HL-60 (cell line): ENCODE data around the gene ZNF490.
"Not testable (repeated sequence)": the region's sequence is repeated elsewhere in the genome, so short reads cannot be mapped to it uniquely, and the experiment has no call there.

ENCODE experiments used
- DNase-seq, 2 experiments: peaks; one replicate each; pipeline ENCODE4 v3.0.0-alpha.2; 2010 to 2020; ENCODE audit warnings: low read depth in 1 of 2, low spot score in 1 of 2
- H3K27ac ChIP-seq: fragments of 250-450 bp; sonication (Bioruptor Pico); replicated peaks from 2 replicates; pipeline ENCODE4 v1.5.1; 2020; ENCODE audit warnings: mild to moderate bottlenecking, moderate library complexity
- H3K27me3 ChIP-seq: fragments of 250-450 bp; sonication (Bioruptor Pico); 2 replicates; pipeline ENCODE4 v1.5.1; 2021; ENCODE audit warnings: mild to moderate bottlenecking, moderate library complexity; ENCODE audit not compliant: insufficient read depth, poor library complexity, severe bottlenecking
- H3K4me3 ChIP-seq: replicated peaks from 2 replicates; pipeline ENCODE4 v1.5.1; 2011; ENCODE audit warnings: mild to moderate bottlenecking, control low read depth, low read length; ENCODE audit not compliant: insufficient read depth
- GABPA ChIP-seq: IDR thresholded peaks from 2 replicates; pipeline ENCODE4 v1.6.1; 2012; ENCODE audit warnings: low read depth
- POLR2AphosphoS5 ChIP-seq: IDR thresholded peaks from 2 replicates; pipeline ENCODE4 v1.6.1; 2012; ENCODE audit warnings: low read depth
- SPI1 ChIP-seq: IDR thresholded peaks from 2 replicates; pipeline ENCODE4 v1.6.1; 2012; ENCODE audit warnings: low read depth, mild to moderate bottlenecking, borderline replicate concordance
- TF ChIP-seq, protein P1 (sequence below): IDR thresholded peaks from 2 replicates; pipeline ENCODE4 v1.6.1; 2012; ENCODE audit warnings: low read depth; ENCODE audit not compliant: insufficient replicate concordance
- TF ChIP-seq, protein P2 (sequence below): IDR thresholded peaks from one replicate; pipeline ENCODE4 v1.5.1; 2011; ENCODE audit warnings: low read length, control low read depth, inconsistent platforms; ENCODE audit not compliant: insufficient read depth

ZNF490 gene

DNA sequence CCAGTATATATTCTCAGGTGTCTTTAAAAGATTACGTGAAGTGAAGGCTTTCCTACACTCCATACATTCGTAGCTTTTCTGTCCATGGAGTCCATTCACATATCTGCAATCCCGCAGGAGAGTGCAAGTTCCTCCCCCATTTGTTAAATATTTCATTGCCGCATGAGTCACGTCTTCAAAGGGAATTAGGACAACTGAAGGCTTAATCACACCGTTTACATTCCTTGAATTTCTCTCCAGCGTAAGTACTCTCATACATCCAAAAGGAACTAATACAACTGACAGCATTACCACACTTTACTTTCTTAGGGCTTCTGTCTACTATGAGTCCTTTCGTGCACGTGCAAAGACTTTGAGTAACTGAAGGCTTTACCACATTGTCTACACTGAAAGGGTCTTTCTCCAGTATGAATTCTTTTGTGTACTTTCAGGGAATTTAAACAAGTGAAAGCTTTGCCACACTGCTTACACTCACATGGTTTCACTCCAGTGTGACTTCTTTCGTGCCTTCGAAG, 30.4 kb downstream of the ZNF490 start:
- Histone ChIP-seq H3K27me3 (no peaks in the 10 kb centered on the region), H3K27ac (no peak overlapping the region), H3K4me3 (no peak overlapping the region)
- DNase-seq, result no peak
- TF ChIP-seq POLR2AphosphoS5 (no peak), GABPA (no peak), SPI1 (no peak)
- TF ChIP-seq, protein P1, sequence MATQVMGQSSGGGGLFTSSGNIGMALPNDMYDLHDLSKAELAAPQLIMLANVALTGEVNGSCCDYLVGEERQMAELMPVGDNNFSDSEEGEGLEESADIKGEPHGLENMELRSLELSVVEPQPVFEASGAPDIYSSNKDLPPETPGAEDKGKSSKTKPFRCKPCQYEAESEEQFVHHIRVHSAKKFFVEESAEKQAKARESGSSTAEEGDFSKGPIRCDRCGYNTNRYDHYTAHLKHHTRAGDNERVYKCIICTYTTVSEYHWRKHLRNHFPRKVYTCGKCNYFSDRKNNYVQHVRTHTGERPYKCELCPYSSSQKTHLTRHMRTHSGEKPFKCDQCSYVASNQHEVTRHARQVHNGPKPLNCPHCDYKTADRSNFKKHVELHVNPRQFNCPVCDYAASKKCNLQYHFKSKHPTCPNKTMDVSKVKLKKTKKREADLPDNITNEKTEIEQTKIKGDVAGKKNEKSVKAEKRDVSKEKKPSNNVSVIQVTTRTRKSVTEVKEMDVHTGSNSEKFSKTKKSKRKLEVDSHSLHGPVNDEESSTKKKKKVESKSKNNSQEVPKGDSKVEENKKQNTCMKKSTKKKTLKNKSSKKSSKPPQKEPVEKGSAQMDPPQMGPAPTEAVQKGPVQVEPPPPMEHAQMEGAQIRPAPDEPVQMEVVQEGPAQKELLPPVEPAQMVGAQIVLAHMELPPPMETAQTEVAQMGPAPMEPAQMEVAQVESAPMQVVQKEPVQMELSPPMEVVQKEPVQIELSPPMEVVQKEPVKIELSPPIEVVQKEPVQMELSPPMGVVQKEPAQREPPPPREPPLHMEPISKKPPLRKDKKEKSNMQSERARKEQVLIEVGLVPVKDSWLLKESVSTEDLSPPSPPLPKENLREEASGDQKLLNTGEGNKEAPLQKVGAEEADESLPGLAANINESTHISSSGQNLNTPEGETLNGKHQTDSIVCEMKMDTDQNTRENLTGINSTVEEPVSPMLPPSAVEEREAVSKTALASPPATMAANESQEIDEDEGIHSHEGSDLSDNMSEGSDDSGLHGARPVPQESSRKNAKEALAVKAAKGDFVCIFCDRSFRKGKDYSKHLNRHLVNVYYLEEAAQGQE, result no peak
- TF ChIP-seq, protein P2, sequence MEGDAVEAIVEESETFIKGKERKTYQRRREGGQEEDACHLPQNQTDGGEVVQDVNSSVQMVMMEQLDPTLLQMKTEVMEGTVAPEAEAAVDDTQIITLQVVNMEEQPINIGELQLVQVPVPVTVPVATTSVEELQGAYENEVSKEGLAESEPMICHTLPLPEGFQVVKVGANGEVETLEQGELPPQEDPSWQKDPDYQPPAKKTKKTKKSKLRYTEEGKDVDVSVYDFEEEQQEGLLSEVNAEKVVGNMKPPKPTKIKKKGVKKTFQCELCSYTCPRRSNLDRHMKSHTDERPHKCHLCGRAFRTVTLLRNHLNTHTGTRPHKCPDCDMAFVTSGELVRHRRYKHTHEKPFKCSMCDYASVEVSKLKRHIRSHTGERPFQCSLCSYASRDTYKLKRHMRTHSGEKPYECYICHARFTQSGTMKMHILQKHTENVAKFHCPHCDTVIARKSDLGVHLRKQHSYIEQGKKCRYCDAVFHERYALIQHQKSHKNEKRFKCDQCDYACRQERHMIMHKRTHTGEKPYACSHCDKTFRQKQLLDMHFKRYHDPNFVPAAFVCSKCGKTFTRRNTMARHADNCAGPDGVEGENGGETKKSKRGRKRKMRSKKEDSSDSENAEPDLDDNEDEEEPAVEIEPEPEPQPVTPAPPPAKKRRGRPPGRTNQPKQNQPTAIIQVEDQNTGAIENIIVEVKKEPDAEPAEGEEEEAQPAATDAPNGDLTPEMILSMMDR, result no peak

DNA sequence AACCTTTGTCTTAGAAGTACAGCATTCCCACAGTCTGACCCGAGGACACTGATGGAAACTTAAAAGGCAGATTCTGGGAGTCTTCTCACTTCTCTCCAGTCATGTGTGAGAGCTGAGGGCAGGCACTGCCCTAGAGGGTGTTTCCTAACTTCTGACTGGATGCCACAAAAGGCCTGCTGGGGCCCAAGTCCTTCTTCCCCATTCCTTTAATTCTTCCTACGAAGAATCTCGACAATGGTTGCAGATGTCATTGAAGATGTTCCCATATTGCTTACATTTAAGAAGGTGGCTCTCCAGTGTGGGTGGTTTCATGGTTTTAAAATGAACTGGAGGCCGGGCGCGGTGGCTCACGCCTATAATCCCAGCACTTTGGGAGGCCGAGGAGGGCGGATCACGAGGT, 32.0 kb downstream of the ZNF490 start:
- no peak for DNase-seq
- Histone ChIP-seq H3K27ac (no peak overlapping the region), H3K4me3 (no peak overlapping the region), H3K27me3 (no peaks in the 10 kb centered on the region)
- TF ChIP-seq GABPA (no peak), SPI1 (no peak), POLR2AphosphoS5 (no peak)
- TF ChIP-seq, protein P2, result no peak
- TF ChIP-seq, protein P1, result no peak

DNA sequence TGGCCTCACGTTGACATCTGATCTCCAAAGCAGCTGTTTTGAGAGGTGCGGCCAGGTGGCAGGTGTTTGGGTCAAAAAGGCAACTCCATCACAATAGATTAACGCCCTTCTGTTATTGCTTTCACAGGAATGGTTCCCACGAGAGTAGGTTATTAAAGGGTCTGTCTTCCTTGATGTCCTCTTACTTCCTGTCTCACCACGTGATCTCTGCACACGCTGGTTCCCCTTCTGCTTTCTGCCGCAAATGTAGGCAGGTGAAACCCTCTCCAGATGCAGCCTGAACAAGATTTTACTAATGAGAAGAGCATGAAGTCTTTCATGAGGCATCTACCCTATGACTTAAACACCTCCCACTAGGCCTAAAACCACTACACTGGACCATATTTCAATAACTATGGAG, 36.6 kb downstream of the ZNF490 start:
- no peak for TF ChIP-seq GABPA
- H3K27me3 ChIP-seq, result no peaks in the 10 kb centered on the region
- H3K27ac ChIP-seq, result no peak overlapping the region
- peak in 1 of 2 experiments; percentile 24 for DNase-seq
- H3K4me3 ChIP-seq, result no peak overlapping the region

DNA sequence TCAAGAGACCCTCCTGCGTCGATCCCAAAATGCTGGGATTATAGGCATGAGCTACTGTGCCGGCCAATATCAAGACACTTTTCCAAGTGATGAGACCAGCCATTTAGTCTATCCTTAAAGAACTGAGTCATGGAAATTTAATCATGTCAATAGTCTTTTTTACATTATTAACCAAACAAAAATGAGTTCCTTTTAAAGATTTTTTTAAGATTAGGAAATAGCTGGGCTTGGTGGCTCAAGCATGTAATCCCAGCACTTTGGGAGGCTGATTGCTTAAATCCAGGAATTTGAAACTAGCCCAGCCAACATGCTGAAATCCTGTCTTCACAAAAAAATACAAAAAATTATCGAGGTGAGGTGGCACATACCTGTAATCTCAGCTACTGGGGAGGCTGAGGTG, 42.7 kb downstream of the ZNF490 start:
- no peak overlapping the region for H3K27ac ChIP-seq
- TF ChIP-seq, protein P1, result no peak
- TF ChIP-seq GABPA (no peak), SPI1 (no peak), POLR2AphosphoS5 (no peak)
- TF ChIP-seq, protein P2, result no peak
- DNase-seq, result no peak
- no peaks in the 10 kb centered on the region for H3K27me3 ChIP-seq
- H3K4me3 ChIP-seq, result no peak overlapping the region

DNA sequence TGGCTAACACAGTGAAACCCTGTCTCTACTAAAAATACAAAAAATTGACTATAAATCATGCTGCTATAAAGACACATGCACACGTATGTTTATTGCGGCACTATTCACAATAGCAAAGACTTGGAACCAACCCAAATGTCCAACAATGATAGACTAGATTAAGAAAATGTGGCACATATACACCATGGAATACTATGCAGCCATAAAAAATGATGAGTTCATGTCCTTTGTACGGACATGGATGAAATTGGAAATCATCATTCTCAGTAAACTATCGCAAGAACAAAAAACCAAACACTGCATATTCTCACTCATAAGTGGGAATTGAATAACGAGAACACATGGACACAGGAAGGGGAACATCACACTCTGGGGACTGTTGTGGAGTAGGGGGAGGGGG, 44.2 kb downstream of the ZNF490 start:
- not testable (repeated sequence) for H3K27ac ChIP-seq, H3K4me3 ChIP-seq, H3K27me3 ChIP-seq, DNase-seq
